HG02759 (cell line): Measurements from ENCODE around the gene TAS2R40.
"Not testable (repeated sequence)": the region's sequence is repeated elsewhere in the genome, so short reads cannot be mapped to it uniquely, and the experiment has no call there.

Experiments used
- ATAC-seq: cut with Tn5 transposase; IDR thresholded peaks from one replicate; pipeline ENCODE4 v1.9.1; 2021; ENCODE audit warnings: mild to moderate bottlenecking, moderate library complexity; ENCODE audit not compliant: unreplicated experiment

TAS2R40 gene

GRCh38 chr7:143248761-143249354 lies 27.0 kb downstream of the TAS2R40 start:
- ATAC-seq, result no peak

- no peak for ATAC-seq
These were observed 28.4 kb downstream of the TAS2R40 start for GRCh38 chr7:143250199-143250598.

- ATAC-seq, result no peak
These were observed 29.0 kb downstream of the TAS2R40 start for GRCh38 chr7:143250822-143251221.

GRCh38 chr7:143252006-143252405 lies 30.2 kb downstream of the TAS2R40 start:
- no peak for ATAC-seq

- no peak for ATAC-seq
These were observed 33.7 kb downstream of the TAS2R40 start for GRCh38 chr7:143255564-143255963.

GRCh38 chr7:143256325-143256724 lies 34.5 kb downstream of the TAS2R40 start:
- ATAC-seq, result no peak

GRCh38 chr7:143256932-143257331 lies 35.1 kb downstream of the TAS2R40 start:
- ATAC-seq, result peak; percentile 68

- ATAC-seq, result no peak
These were observed 35.7 kb downstream of the TAS2R40 start for GRCh38 chr7:143257501-143257900.

- peak; percentile 37 for ATAC-seq
These were observed 37.0 kb downstream of the TAS2R40 start for GRCh38 chr7:143258831-143259230.

GRCh38 chr7:143259765-143260164 lies 37.9 kb downstream of the TAS2R40 start:
- no peak for ATAC-seq

- no peak for ATAC-seq
These were observed 40.1 kb downstream of the TAS2R40 start for GRCh38 chr7:143261901-143262300.

GRCh38 chr7:143263266-143264195 lies 41.7 kb downstream of the TAS2R40 start, which contains the start of gene GSTK1:
GSTK1 (plus strand) TSS chr7:143263441; CDS start chr7:143263514, 73 bp downstream.
- peak; percentile 98 for ATAC-seq

- not testable (repeated sequence) for ATAC-seq
These were observed 42.3 kb downstream of the TAS2R40 start for GRCh38 chr7:143264196-143264568.

GRCh38 chr7:143265017-143265693 lies 43.3 kb downstream of the TAS2R40 start:
- no peak for ATAC-seq

GRCh38 chr7:143269251-143269650 lies 47.4 kb downstream of the TAS2R40 start:
- ATAC-seq, result no peak

- no peak for ATAC-seq
These were observed 49.4 kb downstream of the TAS2R40 start for GRCh38 chr7:143271240-143271639.
